OCI-LY7 (cell line): ENCODE data around the gene ITGB8.
"Not testable (repeated sequence)": the region's sequence is repeated elsewhere in the genome, so short reads cannot be mapped to it uniquely, and the experiment has no call there.

ENCODE experiments used
- CTCF ChIP-seq: fragments of 200-600 bp; sonication (generic); conservative IDR thresholded peaks from 2 replicates; pipeline ENCODE4 v1.5.1; 2014; ENCODE audit warnings: mild to moderate bottlenecking, antibody characterized with exemption, low read length, moderate library complexity, mixed read lengths
- EZH2phosphoT487 ChIP-seq: fragments of 200-600 bp; sonication (generic); IDR thresholded peaks from 2 replicates; pipeline ENCODE4 v1.6.1; 2018; ENCODE audit warnings: low read depth, borderline replicate concordance, mild to moderate bottlenecking, mixed run types, antibody characterized with exemption, low read length, moderate library complexity, mixed read lengths

- TF ChIP-seq CTCF, EZH2phosphoT487: not testable (repeated sequence)
Measured at GRCh38 chr7:20302300-20302699, 28.4 kb upstream of the ITGB8 start.
